GM13976 (cell line): ENCODE measurements around the gene KIF1A.

Experiments
- DNase-seq: peaks from one replicate; pipeline ENCODE4 v3.0.0; 2012; ENCODE audit warnings: low spot score
- CTCF ChIP-seq: IDR thresholded peaks from 2 replicates; pipeline ENCODE4 v1.5.1; 2012; ENCODE audit warnings: borderline replicate concordance, mild to moderate bottlenecking; ENCODE audit not compliant: insufficient read depth; ENCODE audit errors: extremely low read depth, missing control alignments, control extremely low read depth
- in situ Hi-C: fragments of 300-500 bp; cut with MboI; formaldehyde crosslinking; loops from one replicate; pipeline ENCODE4 v1.12.0; 2022; ENCODE audit warnings: low sequenced_read_pairs, mixed read lengths, inconsistent platforms; ENCODE audit not compliant: unreplicated experiment

KIF1A gene

GRCh38 chr2:240762971-240763370, 57.0 kb downstream of the KIF1A start:
- in situ Hi-C loops: no loop called here
- TF ChIP-seq CTCF: no peak
- no peak for DNase-seq

GRCh38 chr2:240762249-240762648, 57.8 kb downstream of the KIF1A start:
- in situ Hi-C loops: no loop called here
- no peak for TF ChIP-seq CTCF
- no peak for DNase-seq

- in situ Hi-C loops: no loop called here
- no peak for DNase-seq
- no peak for TF ChIP-seq CTCF
Observed at GRCh38 chr2:240760576-240761246, 59.3 kb downstream of the KIF1A start.

GRCh38 chr2:240760121-240760520, 59.9 kb downstream of the KIF1A start:
- no peak for TF ChIP-seq CTCF
- DNase-seq: no peak
- in situ Hi-C loops: no loop called here

GRCh38 chr2:240759459-240759858, 60.6 kb downstream of the KIF1A start:
- in situ Hi-C loops: no loop called here
- no peak for TF ChIP-seq CTCF
- peak; percentile 84 for DNase-seq

GRCh38 chr2:240757086-240757614, 62.9 kb downstream of the KIF1A start:
- no peak for DNase-seq
- in situ Hi-C loops: no loop called here
- no peak for TF ChIP-seq CTCF
